HepG2 (cell line): ENCODE results near the gene SLX9.

Experiments used
- ATF2 ChIP-seq: sonication (generic); formaldehyde crosslinking; IDR thresholded peaks from 2 replicates; pipeline ENCODE4 v1.4.0; 2020; ENCODE audit warnings: missing genetic modification reagents
- DRAP1 ChIP-seq: IDR thresholded peaks from 2 replicates; pipeline ENCODE4 v1.6.1; 2016; ENCODE audit warnings: missing genetic modification reagents, missing compliant biosample characterization
- ETV5 ChIP-seq: IDR thresholded peaks from 2 replicates; pipeline ENCODE4 v1.6.1; 2018; ENCODE audit warnings: missing biosample characterization, missing genetic modification reagents, inconsistent platforms, borderline replicate concordance
- EZH2 ChIP-seq: conservative IDR thresholded peaks from 2 replicates; pipeline ENCODE4 v1.6.1; 2012; ENCODE audit warnings: mild to moderate bottlenecking, low read depth, low read length, moderate library complexity
- MAFK ChIP-seq, 2 experiments: IDR thresholded peaks in 1 of 2; conservative IDR thresholded peaks in 1 of 2; 2 replicates each; pipeline ENCODE4 v1.6.1; 2011; ENCODE audit warnings: improper control_type of control experiment in 2 of 2, low read length in 2 of 2
- POLR2A ChIP-seq, 2 experiments: IDR thresholded peaks; 2 replicates each; pipeline ENCODE4 v1.6.1; 2011; ENCODE audit warnings: low read depth in 2 of 2, low read length in 2 of 2, mild to moderate bottlenecking in 1 of 2, moderate library complexity in 1 of 2; ENCODE audit not compliant: insufficient read depth in 1 of 2
- RBAK ChIP-seq: sonication (generic); formaldehyde crosslinking; IDR thresholded peaks from 2 replicates; pipeline ENCODE4 v1.5.1; 2020; ENCODE audit warnings: mild to moderate bottlenecking, missing genetic modification reagents
- ZNF431 ChIP-seq: sonication (generic); formaldehyde crosslinking; IDR thresholded peaks from 2 replicates; pipeline ENCODE4 v1.9.0; 2022; ENCODE audit warnings: missing genetic modification reagents, low read depth, mild to moderate bottlenecking, borderline replicate concordance

- TF ChIP-seq RBAK (CRISPR knock-in tag) (no peak), ETV5 (CRISPR knock-in tag) (no peak), DRAP1 (CRISPR knock-in tag) (no peak), POLR2A (IDR thresholded peaks at IDR 0.05; ENCODE audit: insufficient read depth in 1 of 2, low read depth in 2 of 2, low read length in 2 of 2) (no peak), EZH2 (no peak), ATF2 (CRISPR knock-in tag) (no peak), ZNF431 (CRISPR knock-in tag) (no peak), MAFK (conservative IDR thresholded peaks at IDR 0.05 in 1 of 2, IDR thresholded peaks at IDR 0.05 in 1 of 2; ENCODE audit: low read length in 2 of 2) (no peak)
Observed at GRCh38 chr21:44893948-44894656, 45.7 kb upstream of the SLX9 start.
